ENCODE measurements around the gene TNRC6C. TPM values are rescaled to one million over a fixed set of nuclear protein-coding genes. Genes with fewer than 3 reads are reported as not detected.

TNRC6C gene
- total RNA-seq (2014; rRNA removed; shearing (Covaris generic)), result 2.5 and 2.7 TPM in 2 replicates

GRCh38 chr17:77957857-77958715 lies at the start of gene TNRC6C:
TSS of gene TNRC6C (plus strand) at chr17:77958703. CDS start at chr17:78004207, 45,504 bp downstream.
- in situ Hi-C loops (cut with HindIII; ENCODE audit: low sequenced_read_pairs), result no loop called here
- DNase-seq (ENCODE audit: low spot score), result peak; percentile 99

DNA sequence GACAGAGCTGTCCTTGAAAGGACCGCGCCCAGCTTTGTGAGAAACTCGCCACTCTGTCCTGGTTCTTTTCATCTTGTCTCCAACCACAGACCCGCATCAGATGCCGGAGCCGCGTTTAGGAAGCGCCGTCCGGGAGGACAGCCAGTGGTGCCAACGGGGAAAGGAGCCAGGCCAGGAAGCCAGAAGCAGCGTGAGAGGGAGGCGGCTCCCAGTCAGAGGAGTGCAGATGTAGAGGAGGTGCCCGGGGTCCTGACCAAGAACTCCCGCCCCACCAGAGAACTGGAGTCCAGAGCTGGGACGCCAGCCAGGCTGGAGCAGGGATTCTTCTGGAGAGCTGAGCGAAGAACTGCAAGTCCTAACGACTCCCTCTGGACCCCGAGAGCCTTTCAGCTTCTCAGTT lies 49.3 kb upstream of the TNRC6C start:
- in situ Hi-C loops (cut with HindIII; ENCODE audit: low sequenced_read_pairs), result no loop called here
- peak; percentile 25 for DNase-seq (ENCODE audit: low spot score)

GRCh38 chr17:77909816-77910215 lies 48.7 kb upstream of the TNRC6C start:
- in situ Hi-C loops (cut with HindIII; ENCODE audit: low sequenced_read_pairs), result no loop called here
- no peak for DNase-seq (ENCODE audit: low spot score)

GRCh38 chr17:77914385-77915254 lies 43.9 kb upstream of the TNRC6C start:
- no peak for DNase-seq (ENCODE audit: low spot score)
- in situ Hi-C loops (cut with HindIII; ENCODE audit: low sequenced_read_pairs), result no loop called here

GRCh38 chr17:77915594-77916021 lies 42.9 kb upstream of the TNRC6C start:
- in situ Hi-C loops (cut with HindIII; ENCODE audit: low sequenced_read_pairs), result no loop called here

GRCh38 chr17:77916264-77916663 lies 42.2 kb upstream of the TNRC6C start:
- DNase-seq (ENCODE audit: low spot score), result no peak
- in situ Hi-C loops (cut with HindIII; ENCODE audit: low sequenced_read_pairs), result no loop called here

More at GRCh38 chr17:77915594-77916021, 42.9 kb upstream of the TNRC6C start:
- DNase-seq (ENCODE audit: low spot score), result no peak

- peak; percentile 81 for DNase-seq (ENCODE audit: low spot score)
- in situ Hi-C loops (cut with HindIII; ENCODE audit: low sequenced_read_pairs), result no loop called here
These were observed 41.6 kb upstream of the TNRC6C start for GRCh38 chr17:77916703-77917481.

- DNase-seq (ENCODE audit: low spot score), result no peak
- in situ Hi-C loops (cut with HindIII; ENCODE audit: low sequenced_read_pairs), result no loop called here
These were observed 39.2 kb upstream of the TNRC6C start for GRCh38 chr17:77919276-77919675.

GRCh38 chr17:77923135-77923534 lies 35.4 kb upstream of the TNRC6C start:
- no peak for DNase-seq (ENCODE audit: low spot score)
- in situ Hi-C loops (cut with HindIII; ENCODE audit: low sequenced_read_pairs), result no loop called here

DNA sequence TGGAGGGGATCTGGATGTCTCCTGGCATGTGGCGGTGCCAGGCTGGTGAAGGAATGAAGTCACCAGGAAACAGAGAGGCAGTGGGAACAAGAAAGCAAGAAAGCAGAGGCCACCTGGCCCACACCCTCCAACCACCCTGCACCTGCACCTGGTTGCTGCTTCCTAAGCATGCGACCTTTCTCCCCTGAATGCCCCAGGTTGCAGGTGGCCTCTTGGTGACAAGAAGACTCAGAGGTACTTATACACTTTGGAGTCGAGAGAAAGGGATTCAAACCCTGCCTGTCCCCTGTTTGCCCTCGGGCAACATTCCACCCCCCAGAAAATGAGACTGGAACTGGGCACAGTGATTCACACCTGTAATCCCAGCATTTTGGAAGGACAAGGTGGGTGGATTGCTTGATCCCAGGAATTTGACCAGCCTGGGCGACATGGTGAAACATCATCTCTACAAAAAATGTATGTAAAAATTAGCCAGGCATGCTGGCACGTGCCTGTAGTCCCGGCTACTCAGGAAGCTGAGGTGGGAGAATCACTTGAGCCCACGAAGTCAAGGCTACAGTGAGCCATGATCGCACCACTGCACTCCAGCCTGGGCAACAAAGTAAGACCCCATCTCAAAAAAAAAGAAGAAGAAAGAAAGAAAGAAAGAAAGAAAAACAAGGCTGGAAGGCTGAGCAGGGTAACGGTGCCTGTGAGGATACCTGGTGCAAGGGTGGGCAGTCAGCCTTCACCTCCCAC lies 34.6 kb upstream of the TNRC6C start:
- DNase-seq (ENCODE audit: low spot score), result no peak
- in situ Hi-C loops (cut with HindIII; ENCODE audit: low sequenced_read_pairs), result no loop called here

GRCh38 chr17:77924757-77925336 lies 33.7 kb upstream of the TNRC6C start:
- in situ Hi-C loops (cut with HindIII; ENCODE audit: low sequenced_read_pairs), result no loop called here
- DNase-seq (ENCODE audit: low spot score), result no peak

DNA sequence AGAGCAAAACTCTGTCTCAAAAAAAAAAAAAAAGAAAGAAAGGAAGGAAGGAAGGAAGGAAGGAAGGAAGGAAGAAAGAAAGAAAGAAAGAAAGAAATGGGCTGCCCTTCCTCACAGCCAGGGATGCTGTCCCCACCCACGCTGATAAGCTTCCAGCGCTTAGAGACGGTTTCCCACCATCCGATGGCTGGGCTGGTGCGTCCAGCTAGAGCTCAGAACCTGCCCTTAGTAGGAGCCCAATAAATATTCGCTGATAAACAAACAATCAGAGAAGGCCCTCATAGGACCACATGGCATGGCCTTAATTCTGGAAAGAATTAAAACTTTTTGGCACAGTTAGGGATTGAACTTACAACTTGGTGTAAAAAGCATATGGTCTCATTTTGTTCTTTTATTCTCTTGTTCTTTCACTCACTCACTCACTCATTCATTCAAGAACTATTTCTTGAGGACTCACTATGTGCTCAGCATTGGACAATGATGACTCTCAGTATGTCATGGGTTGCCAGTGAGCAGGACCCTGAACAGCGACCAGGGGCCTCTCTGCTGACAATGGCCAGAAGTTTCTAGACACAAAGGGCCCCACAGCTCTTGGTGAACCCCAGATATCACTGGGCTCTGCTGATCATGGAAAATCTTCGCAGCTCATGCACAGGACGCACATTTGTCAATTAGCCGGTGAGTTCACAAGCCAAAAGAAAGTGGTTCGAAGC lies 32.5 kb upstream of the TNRC6C start:
- DNase-seq (ENCODE audit: low spot score), result no peak
- in situ Hi-C loops (cut with HindIII; ENCODE audit: low sequenced_read_pairs), result no loop called here

DNA sequence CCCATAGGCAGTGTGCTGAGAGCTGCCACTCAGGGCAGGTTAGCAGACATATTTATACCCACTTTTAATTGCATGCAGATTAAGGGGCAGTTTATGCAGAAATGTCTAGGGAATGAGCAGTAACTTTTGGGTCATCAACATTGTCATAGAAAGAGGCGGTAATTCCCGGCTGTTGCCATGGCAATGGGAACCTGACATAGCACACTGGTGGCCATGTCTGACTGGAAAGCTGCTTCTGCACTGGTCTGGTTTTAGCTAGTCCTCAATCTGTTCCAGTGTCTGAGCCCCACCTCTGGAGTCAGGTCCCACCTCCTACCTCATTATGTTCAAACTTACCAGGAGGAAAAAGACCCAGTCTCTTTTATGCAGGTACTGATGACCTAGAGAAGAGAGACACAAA lies 31.5 kb upstream of the TNRC6C start:
- in situ Hi-C loops (cut with HindIII; ENCODE audit: low sequenced_read_pairs), result no loop called here

DNA sequence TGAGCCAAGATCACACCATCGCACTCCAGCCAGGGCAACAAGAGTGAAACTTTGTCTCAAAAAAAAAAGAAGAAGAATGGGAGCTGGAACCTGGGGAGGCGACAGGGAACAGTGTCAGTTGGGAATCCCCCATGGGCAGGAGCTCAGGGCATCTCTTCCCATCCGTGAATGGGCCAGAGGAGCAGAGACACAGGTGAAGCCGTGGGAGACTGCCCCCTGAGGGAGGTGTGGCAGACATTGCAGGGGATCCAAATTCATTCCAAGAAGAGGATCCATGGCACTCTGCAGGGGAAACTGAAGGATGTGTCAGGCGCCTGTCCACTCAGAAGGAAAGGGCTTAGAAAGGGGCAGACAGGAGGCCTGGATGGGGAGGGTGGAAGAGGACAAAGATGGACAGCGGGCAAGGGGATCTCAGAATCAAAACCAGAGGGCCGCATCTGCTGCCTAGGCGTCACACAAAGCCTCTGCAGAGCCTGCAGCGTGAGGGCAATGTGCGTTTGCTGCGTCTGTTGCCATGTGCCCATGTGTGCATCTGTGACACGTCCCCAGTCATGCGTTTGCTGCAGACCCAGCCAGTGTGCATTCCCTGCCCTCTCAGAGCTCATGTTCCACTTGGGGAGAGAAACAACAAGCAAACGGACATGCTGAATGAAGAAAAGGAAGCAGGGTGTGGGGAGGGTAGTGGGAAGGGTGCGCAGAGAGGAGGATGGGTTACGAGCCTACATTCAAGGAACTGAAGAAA lies 30.6 kb upstream of the TNRC6C start:
- in situ Hi-C loops (cut with HindIII; ENCODE audit: low sequenced_read_pairs), result no loop called here
- no peak for DNase-seq (ENCODE audit: low spot score)

More for the DNA sequence above, 31.5 kb upstream of the TNRC6C start:
- peak; percentile 18 for DNase-seq (ENCODE audit: low spot score)

GRCh38 chr17:77928519-77929179 lies 29.9 kb upstream of the TNRC6C start:
- no peak for DNase-seq (ENCODE audit: low spot score)
- in situ Hi-C loops (cut with HindIII; ENCODE audit: low sequenced_read_pairs), result no loop called here

DNA sequence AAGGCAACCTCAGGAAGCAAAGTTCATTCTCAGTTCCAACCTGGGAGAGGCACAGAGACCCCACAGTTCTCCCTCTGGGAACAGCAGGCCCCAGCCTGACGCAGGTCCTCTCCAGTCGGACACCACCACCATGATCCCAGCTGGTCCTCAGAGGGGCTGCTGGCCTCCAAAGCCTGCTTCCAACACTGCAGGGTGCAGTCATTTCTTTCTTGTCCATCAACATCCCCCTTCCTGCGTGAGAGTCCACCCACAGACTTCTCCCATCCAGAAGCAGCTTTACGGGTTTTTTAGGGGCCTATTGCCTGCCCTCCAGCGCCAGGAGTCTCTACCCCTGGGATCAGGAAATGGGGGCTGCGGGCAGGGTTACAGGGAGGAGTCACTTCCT lies 29.3 kb upstream of the TNRC6C start:
- DNase-seq (ENCODE audit: low spot score), result no peak
- in situ Hi-C loops (cut with HindIII; ENCODE audit: low sequenced_read_pairs), result no loop called here
